C4-2B (cell line): ENCODE data around the gene EPB41L2.

Experiments used
- H3K27ac ChIP-seq: fragments of 450-650 bp; 2 replicates; pipeline ENCODE4 v1.5.1; 2017
- CTCF ChIP-seq: fragments of 450-650 bp; conservative IDR thresholded peaks from 2 replicates; pipeline ENCODE4 v1.5.1; 2017; ENCODE audit warnings: mild to moderate bottlenecking
- ZFX ChIP-seq: fragments of 450-650 bp; IDR thresholded peaks from 2 replicates; pipeline ENCODE4 v1.6.1; 2017

Gene EPB41L2

GRCh38 chr6:130863415-130864230 lies 199.4 kb downstream of the EPB41L2 start:
- H3K27ac ChIP-seq = no peak overlapping the region

GRCh38 chr6:130862370-130862769 lies 200.7 kb downstream of the EPB41L2 start:
- no peak overlapping the region for H3K27ac ChIP-seq
- TF ChIP-seq CTCF = no peak
- TF ChIP-seq ZFX = no peak

More at GRCh38 chr6:130863415-130864230, 199.4 kb downstream of the EPB41L2 start:
- TF ChIP-seq ZFX (no peak), CTCF (no peak)

GRCh38 chr6:130859161-130859867 lies 203.7 kb downstream of the EPB41L2 start:
- no peak for TF ChIP-seq CTCF
- no peak for TF ChIP-seq ZFX
- H3K27ac ChIP-seq = no peak overlapping the region

GRCh38 chr6:130858498-130859160 lies 204.4 kb downstream of the EPB41L2 start:
- no peak overlapping the region for H3K27ac ChIP-seq
- TF ChIP-seq CTCF = no peak
- no peak for TF ChIP-seq ZFX

- TF ChIP-seq ZFX (no peak), CTCF (no peak)
- no peak overlapping the region for H3K27ac ChIP-seq
Measured at GRCh38 chr6:130858054-130858453, 205.0 kb downstream of the EPB41L2 start.

GRCh38 chr6:130853555-130854183 lies 209.4 kb downstream of the EPB41L2 start:
- no peak overlapping the region for H3K27ac ChIP-seq
- no peak for TF ChIP-seq ZFX
- no peak for TF ChIP-seq CTCF
